Spleen (tissue), 7 donors: ENCODE data around the gene SERPINA3.

Experiments used
- CTCF ChIP-seq, 11 experiments: fragments of 200-600 bp in 7 of 11; fragments of 450-650 bp in 4 of 11; sonication (generic) in 4 of 11; IDR thresholded peaks in 8 of 11; conservative IDR thresholded peaks in 3 of 11; 1 replicate in 7 of 11; 2 replicates in 4 of 11; pipeline versions ENCODE4 v1.4.0 to v1.8.0; 2016 to 2021; ENCODE audit warnings: antibody characterized with exemption in 11 of 11, inconsistent platforms in 4 of 11, mild to moderate bottlenecking in 1 of 11
- POLR2A ChIP-seq, 3 donors: fragments of 450-650 bp; IDR thresholded peaks; one replicate each; pipeline ENCODE4 v1.5.1; 2017; ENCODE audit warnings: antibody characterized with exemption in 3 of 3, mild to moderate bottlenecking in 1 of 3
- POLR2AphosphoS5 ChIP-seq, 3 donors: sonication (generic); formaldehyde crosslinking; IDR thresholded peaks; one replicate each; pipeline ENCODE4 v1.5.1; 2017; ENCODE audit warnings: antibody characterized with exemption in 3 of 3
- donor health status: DM: no; HTN: no; CAD: no; lungs with moderate emphysema.
- donor health status: DM: no; HTN: no; CAD: no.
- donor health status: DM: no; HTN: no; CAD: no.

DNA sequence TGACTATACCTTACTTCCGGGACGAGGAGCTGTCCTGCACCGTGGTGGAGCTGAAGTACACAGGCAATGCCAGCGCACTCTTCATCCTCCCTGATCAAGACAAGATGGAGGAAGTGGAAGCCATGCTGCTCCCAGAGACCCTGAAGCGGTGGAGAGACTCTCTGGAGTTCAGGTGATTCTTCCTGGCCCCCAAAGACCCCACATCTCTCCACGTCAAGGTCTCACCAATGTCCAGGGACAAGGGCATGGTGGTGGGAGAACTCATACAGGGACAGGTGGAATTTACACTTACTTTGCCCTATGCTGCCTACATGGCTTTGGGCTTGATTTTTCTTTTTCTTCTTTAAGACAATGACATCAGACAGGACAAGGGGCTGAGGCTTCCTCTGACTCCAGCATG lies 7.1 kb downstream of the SERPINA3 start:
- TF ChIP-seq POLR2A (IDR thresholded peaks at IDR 0.05) (no peak), CTCF (IDR thresholded peaks at IDR 0.05 in 8 of 11, conservative IDR thresholded peaks at IDR 0.05 in 3 of 11) (no peak), POLR2AphosphoS5 (IDR thresholded peaks at IDR 0.05) (no peak)
